Spleen (tissue), 11 donors: Measurements from ENCODE around the gene KLF13. TPM values are rescaled to one million over a fixed set of nuclear protein-coding genes. Genes with fewer than 3 reads are reported as not detected.

Source experiments
- DNase-seq: peaks from one replicate; pipeline ENCODE4 v3.0.0-alpha.2; 2020
- H3K27ac ChIP-seq, 8 donors: fragments of 200-600 bp; sonication (generic) in 7 of 8; 1 replicate in 4 of 8; 2 replicates in 4 of 8; pipeline versions ENCODE4 v1.5.0 to v1.8.0; 2016 to 2021; ENCODE audit warnings: inconsistent platforms in 4 of 8, mild to moderate bottlenecking in 4 of 8, moderate library complexity in 1 of 8
- H3K27me3 ChIP-seq, 7 donors: fragments of 200-600 bp; sonication (generic) in 6 of 7; replicated peaks in 1 of 7; 1 replicate in 4 of 7; 2 replicates in 3 of 7; pipeline versions ENCODE4 v1.5.0 to v1.8.0; 2016 to 2021; ENCODE audit warnings: inconsistent platforms in 3 of 7, mild to moderate bottlenecking in 1 of 7
- H3K36me3 ChIP-seq, 6 donors: fragments of 200-600 bp; sonication (generic) in 5 of 6; 1 replicate in 4 of 6; 2 replicates in 2 of 6; pipeline versions ENCODE4 v1.5.0 to v1.8.0; 2016 to 2021; ENCODE audit warnings: inconsistent platforms in 2 of 6
- H3K4me1 ChIP-seq, 6 donors: fragments of 200-600 bp; sonication (generic) in 5 of 6; 1 replicate in 3 of 6; 2 replicates in 3 of 6; pipeline versions ENCODE4 v1.5.0 to v1.8.0; 2016 to 2021; ENCODE audit warnings: inconsistent platforms in 3 of 6
- H3K4me3 ChIP-seq, 8 donors: fragments of 200-600 bp; sonication (generic) in 7 of 8; 1 replicate in 4 of 8; 2 replicates in 4 of 8; pipeline versions ENCODE4 v1.5.0 to v1.8.0; 2016 to 2021; ENCODE audit warnings: inconsistent platforms in 4 of 8, mild to moderate bottlenecking in 4 of 8, moderate library complexity in 2 of 8
- H3K9me3 ChIP-seq, 8 donors: fragments of 200-600 bp; sonication (generic) in 7 of 8; 1 replicate in 4 of 8; 2 replicates in 4 of 8; pipeline versions ENCODE4 v1.5.0 to v1.8.0; 2016 to 2021; ENCODE audit warnings: inconsistent platforms in 4 of 8
- CTCF ChIP-seq, 11 experiments: fragments of 200-600 bp in 7 of 11; fragments of 450-650 bp in 4 of 11; sonication (generic) in 4 of 11; IDR thresholded peaks in 8 of 11; conservative IDR thresholded peaks in 3 of 11; 1 replicate in 7 of 11; 2 replicates in 4 of 11; pipeline versions ENCODE4 v1.4.0 to v1.8.0; 2016 to 2021; ENCODE audit warnings: antibody characterized with exemption in 11 of 11, inconsistent platforms in 4 of 11, mild to moderate bottlenecking in 1 of 11
- POLR2A ChIP-seq, 3 donors: fragments of 450-650 bp; IDR thresholded peaks; one replicate each; pipeline ENCODE4 v1.5.1; 2017; ENCODE audit warnings: antibody characterized with exemption in 3 of 3, mild to moderate bottlenecking in 1 of 3
- POLR2AphosphoS5 ChIP-seq, 3 donors: sonication (generic); formaldehyde crosslinking; IDR thresholded peaks; one replicate each; pipeline ENCODE4 v1.5.1; 2017; ENCODE audit warnings: antibody characterized with exemption in 3 of 3
- WGBS, 5 donors: extraction: QIAGEN DNeasy Blood & Tissue Kit in 3 of 5; methylation state at CpG; one replicate each; pipeline versions ENCODE4 v1.1.5 to v1.1.7; 2013 to 2018; 5-methylcytosine and 5-hydroxymethylcytosine counted together
- intact Hi-C: fragments of 100-400 bp; cut with DNase I; formaldehyde crosslinking; loops from one replicate; pipeline ENCODE4 v1.15.0; 2023; ENCODE audit warnings: low total_unique reads
- polyA plus RNA-seq, 3 donors: library from polyadenylated mRNA; stranded (reverse); fragments of 200-250 nt; gene quantifications; one replicate each; pipeline ENCODE4 v1.2.1, GENCODE V29; 2013
- total RNA-seq, 7 donors: library from RNA; depleted of rRNA in 3 of 7; stranded (reverse); fragments of >200 nt in 3 of 7; fragmentation: NEBNext Ultra II Directional in 4 of 7; extraction: Animal tissue kit (Norgen Biotek cat#: 25700) in 4 of 7; gene quantifications; one replicate each; pipeline versions ENCODE4 v1.1.0 to v1.2.1, GENCODE V29; 2016 to 2021
- donor health status: healthy with polysubstance abuse.
- donor health status: DM: no; HTN: no; CAD: no; lungs with moderate emphysema.
- donor health status: DM: no; HTN: no; CAD: no.
- donor health status: Bipolar disorder and iron deficiency.
- donor health status: healthy.
- donor health status: DM: no; HTN: no; CAD: no.
- donor health status: DM: yes; HTN: yes; CAD: no.

KLF13 gene
- total and polyA plus RNA-seq, 10 donors: 21.8 to 111 (median 81.4) TPM

GRCh38 chr15:31402511-31403056 lies 75.9 kb downstream of the KLF13 start:
- Histone ChIP-seq H3K4me3 (no peak overlapping the region), H3K4me1 (peaks cover 0 to 35% (median 23%) of the 10 kb centered on the region in 6 donors), H3K9me3 (no peaks in the 10 kb centered on the region), H3K36me3 (no peaks in the 10 kb centered on the region), H3K27me3 (no peaks in the 10 kb centered on the region), H3K27ac (no peak overlapping the region)
- intact Hi-C loops: no loop called here
- no peak for DNase-seq
- TF ChIP-seq CTCF (IDR thresholded peaks at IDR 0.05 in 8 of 11, conservative IDR thresholded peaks at IDR 0.05 in 3 of 11) (no peak), POLR2A (IDR thresholded peaks at IDR 0.05) (no peak), POLR2AphosphoS5 (IDR thresholded peaks at IDR 0.05) (no peak)
- WGBS, 5 donors: 83 to 91% (median 85%) methylated on average over 9 to 13 of the region's 13 CpGs

GRCh38 chr15:31403096-31403495 lies 76.5 kb downstream of the KLF13 start:
- Histone ChIP-seq H3K27ac (no peak overlapping the region), H3K36me3 (no peaks in the 10 kb centered on the region), H3K4me3 (no peak overlapping the region), H3K9me3 (peaks cover 0 to under 1% (median 0%) of the 10 kb centered on the region in 8 donors), H3K27me3 (no peaks in the 10 kb centered on the region), H3K4me1 (peaks cover 0 to 33% (median 18%) of the 10 kb centered on the region in 6 donors)
- intact Hi-C loops: no loop called here
- no peak for TF ChIP-seq POLR2A (IDR thresholded peaks at IDR 0.05)
- TF ChIP-seq CTCF (IDR thresholded peaks at IDR 0.05 in 8 of 11, conservative IDR thresholded peaks at IDR 0.05 in 3 of 11): no peak
- no peak for TF ChIP-seq POLR2AphosphoS5 (IDR thresholded peaks at IDR 0.05)
- DNase-seq: no peak
- 91 to 96% (median 95%) methylated on average over 6 of the region's 6 CpGs for WGBS, 5 donors

GRCh38 chr15:31403606-31404005 lies 77.0 kb downstream of the KLF13 start:
- 78 to 94% (median 91%) methylated on average over 5 of the region's 5 CpGs for WGBS, 5 donors

More at GRCh38 chr15:31403606-31404005, 77.0 kb downstream of the KLF13 start:
- no peak for DNase-seq
- no peak overlapping the region for H3K27ac ChIP-seq
- intact Hi-C loops: no loop called here
- peaks cover 0 to 5% (median 3%) of the 10 kb centered on the region in 8 donors for H3K9me3 ChIP-seq
- H3K27me3 ChIP-seq: no peaks in the 10 kb centered on the region
- H3K4me1 ChIP-seq: peaks cover 0 to 28% (median 13%) of the 10 kb centered on the region in 6 donors
- no peak for TF ChIP-seq POLR2A (IDR thresholded peaks at IDR 0.05)
- TF ChIP-seq POLR2AphosphoS5 (IDR thresholded peaks at IDR 0.05): no peak
- no peak for TF ChIP-seq CTCF (IDR thresholded peaks at IDR 0.05 in 8 of 11, conservative IDR thresholded peaks at IDR 0.05 in 3 of 11)
- no peaks in the 10 kb centered on the region for H3K36me3 ChIP-seq
- no peak overlapping the region for H3K4me3 ChIP-seq
